DMS153 (cell line): ENCODE results near the gene SSH2.

Experiments
- DNase-seq: peaks from one replicate; lab custom pipeline; 2025; lab: John Stamatoyannopoulos, UW

The SSH2 gene

GRCh38 chr17:29778956-29779811 is 150.8 kb downstream of the SSH2 start:
- DNase-seq: peak; percentile 29

- DNase-seq: no peak
Observed at GRCh38 chr17:29777663-29778062, 152.4 kb downstream of the SSH2 start.

GRCh38 chr17:29776026-29776425 is 154.0 kb downstream of the SSH2 start:
- DNase-seq: no peak

GRCh38 chr17:29772981-29773380 is 157.0 kb downstream of the SSH2 start:
- DNase-seq: no peak

GRCh38 chr17:29771546-29771945 is 158.5 kb downstream of the SSH2 start:
- no peak for DNase-seq

- DNase-seq: no peak
Observed at GRCh38 chr17:29769225-29769624, 160.8 kb downstream of the SSH2 start.

GRCh38 chr17:29766796-29767327 is 163.2 kb downstream of the SSH2 start:
- DNase-seq: no peak

GRCh38 chr17:29764748-29765147 is 165.3 kb downstream of the SSH2 start:
- DNase-seq: no peak

- no peak for DNase-seq
Observed at GRCh38 chr17:29764217-29764616, 165.8 kb downstream of the SSH2 start.

GRCh38 chr17:29763273-29763672 is 166.8 kb downstream of the SSH2 start:
- no peak for DNase-seq

- peak; percentile 6 for DNase-seq
Observed at GRCh38 chr17:29761040-29761761, 168.8 kb downstream of the SSH2 start.

- no peak for DNase-seq
Observed at GRCh38 chr17:29760279-29761039, 169.6 kb downstream of the SSH2 start.

GRCh38 chr17:29758255-29758654 is 171.8 kb downstream of the SSH2 start:
- DNase-seq: no peak

- no peak for DNase-seq
Observed at GRCh38 chr17:29757788-29758187, 172.2 kb downstream of the SSH2 start.

GRCh38 chr17:29753845-29754439 is 176.1 kb downstream of the SSH2 start:
- DNase-seq: no peak

GRCh38 chr17:29749045-29749825 is 180.8 kb downstream of the SSH2 start:
- DNase-seq: no peak

GRCh38 chr17:29748400-29748799 is 181.6 kb downstream of the SSH2 start:
- DNase-seq: no peak

GRCh38 chr17:29747660-29748059 is 182.4 kb downstream of the SSH2 start:
- DNase-seq: no peak

GRCh38 chr17:29746669-29747068 is 183.4 kb downstream of the SSH2 start:
- DNase-seq: no peak

- DNase-seq: no peak
Observed at GRCh38 chr17:29744121-29744520, 185.9 kb downstream of the SSH2 start.

- no peak for DNase-seq
Observed at GRCh38 chr17:29742210-29742513, 187.9 kb downstream of the SSH2 start.
